GM23248 (cell line): ENCODE data around the gene ABCE1. TPM values are rescaled to one million over a fixed set of nuclear protein-coding genes. Genes with fewer than 3 reads are reported as not detected.
A peak's percentile ranks its signal among the peaks of the same experiment; 100 is the strongest.

Source experiments
- DNase-seq: peaks from one replicate; pipeline ENCODE4 v3.0.0-alpha.2; 2015
- H2AFZ ChIP-seq: fragments of 200-600 bp; sonication (generic); 2 replicates; pipeline ENCODE4 v1.6.1; 2016; ENCODE audit warnings: antibody characterized with exemption
- H3F3A ChIP-seq: fragments of 200-600 bp; sonication (generic); 2 replicates; pipeline ENCODE4 v1.6.1; 2016; ENCODE audit warnings: mild to moderate bottlenecking, antibody characterized with exemption, mixed run types; ENCODE audit not compliant: insufficient read depth
- H3K27ac ChIP-seq: fragments of 200-600 bp; sonication (generic); 2 replicates; pipeline ENCODE4 v1.5.1; 2016; ENCODE audit warnings: mild to moderate bottlenecking
- H3K27me3 ChIP-seq: fragments of 200-600 bp; sonication (generic); replicated peaks from 2 replicates; pipeline ENCODE4 v1.6.1; 2016; ENCODE audit warnings: mild to moderate bottlenecking; ENCODE audit not compliant: insufficient read depth
- H3K36me3 ChIP-seq: fragments of 200-600 bp; sonication (generic); 2 replicates; pipeline ENCODE4 v1.6.1; 2016; ENCODE audit warnings: low read depth, mild to moderate bottlenecking
- H3K4me1 ChIP-seq: fragments of 200-600 bp; sonication (generic); 2 replicates; pipeline ENCODE4 v1.6.1; 2016; ENCODE audit warnings: mild to moderate bottlenecking; ENCODE audit not compliant: insufficient read depth
- H3K4me2 ChIP-seq: fragments of 200-600 bp; sonication (generic); one replicate; pipeline ENCODE4 v1.6.1; 2016; ENCODE audit warnings: mild to moderate bottlenecking; ENCODE audit not compliant: unreplicated experiment
- H3K4me3 ChIP-seq: fragments of 200-600 bp; sonication (generic); 2 replicates; pipeline ENCODE4 v1.5.1; 2016; ENCODE audit warnings: mild to moderate bottlenecking
- H3K79me2 ChIP-seq: fragments of 200-600 bp; sonication (generic); 2 replicates; pipeline ENCODE4 v1.6.1; 2016; ENCODE audit warnings: mild to moderate bottlenecking; ENCODE audit not compliant: insufficient read depth
- H3K9ac ChIP-seq: fragments of 200-600 bp; sonication (generic); 2 replicates; pipeline ENCODE4 v1.6.1; 2016; ENCODE audit warnings: mild to moderate bottlenecking
- H3K9me2 ChIP-seq: fragments of 200-600 bp; sonication (generic); 2 replicates; pipeline ENCODE4 v1.6.1; 2016; ENCODE audit warnings: mixed run types, mild to moderate bottlenecking, moderate library complexity; ENCODE audit not compliant: insufficient read depth
- H3K9me3 ChIP-seq: fragments of 200-600 bp; sonication (generic); one replicate; pipeline ENCODE4 v1.6.1; 2017; ENCODE audit warnings: low read depth
- H4K20me1 ChIP-seq: fragments of 200-600 bp; sonication (generic); 2 replicates; pipeline ENCODE4 v1.6.0; 2016; ENCODE audit not compliant: insufficient read depth
- EZH2 ChIP-seq: fragments of 200-600 bp; sonication (generic); IDR thresholded peaks from 2 replicates; pipeline ENCODE4 v1.6.1; 2018; ENCODE audit warnings: antibody characterized with exemption, mild to moderate bottlenecking; ENCODE audit not compliant: insufficient read depth, poor library complexity, severe bottlenecking
- EZH2phosphoT487 ChIP-seq: fragments of 200-600 bp; sonication (generic); IDR thresholded peaks from 2 replicates; pipeline ENCODE4 v1.6.1; 2018; ENCODE audit warnings: antibody characterized with exemption, moderate library complexity, mild to moderate bottlenecking, low read depth; ENCODE audit not compliant: insufficient read depth
- WGBS, 2 experiments: methylation state at CpG; one replicate each; pipeline ENCODE4 v1.1.6; 2015 to 2017; ENCODE audit warnings: low lambda C conversion rate in 2 of 2, low coverage in 1 of 2; ENCODE audit errors: missing lambda C conversion rate in 2 of 2; 5-methylcytosine and 5-hydroxymethylcytosine counted together
- in situ Hi-C: fragments of 300-500 bp; cut with MboI; formaldehyde crosslinking; loops from 2 replicates; pipeline ENCODE4 v1.15.0; 2020
- polyA plus RNA-seq: library from polyadenylated mRNA; unstranded; fragments of >200 nt; fragmentation: Nextera tagmentation; extraction: Ambion mirVana; gene quantifications from 2 replicates; pipeline ENCODE4 v1.2.1, GENCODE V29; 2016
- total RNA-seq: library from RNA; depleted of rRNA; stranded (reverse); fragments of >200 nt; shearing (Covaris generic); gene quantifications from 2 replicates; pipeline ENCODE4 v1.2.3, GENCODE V29; 2014; rRNA removed

The ABCE1 gene
- total RNA-seq, result 91.4 and 130 TPM in 2 replicates
- 65.3 and 65.5 TPM in 2 replicates for polyA plus RNA-seq

GRCh38 chr4:145097821-145098674 lies at the start of gene ABCE1, which contains the start of gene ANAPC10:
Gene ABCE1 (plus strand): TSS chr4:145098311. CDS start chr4:145104413, 6,102 bp downstream.
Gene ANAPC10 (minus strand): TSS chr4:145098196. CDS start chr4:145096099, 2,097 bp downstream.
- Histone ChIP-seq H3F3A (peaks cover 20% of the 10 kb centered on the region), H3K79me2 (peaks cover 92% of the 10 kb centered on the region), H3K9ac (peak within 1 kb of the TSS; percentile 92), H3K9me2 (no peaks in the 10 kb centered on the region), H3K27me3 (no peaks in the 10 kb centered on the region), H3K9me3 (no peaks in the 10 kb centered on the region), H3K4me2 (peak within 1 kb of the TSS; percentile 100), H4K20me1 (no peaks in the 10 kb centered on the region), H3K4me3 (peak within 1 kb of the TSS; percentile 79), H3K36me3 (peaks cover 19% of the 10 kb centered on the region), H2AFZ (peak within 1 kb of the TSS; percentile 91), H3K27ac (peak within 1 kb of the TSS; percentile 92), H3K4me1 (peaks cover 28% of the 10 kb centered on the region)
- DNase-seq, result peak; percentile 100
- in situ Hi-C loops, result no loop called here
- TF ChIP-seq EZH2phosphoT487, result no peak
- no peak for TF ChIP-seq EZH2
- 1% methylated on average over 64 to 67 of the region's 67 CpGs for WGBS, 2 experiments

DNA sequence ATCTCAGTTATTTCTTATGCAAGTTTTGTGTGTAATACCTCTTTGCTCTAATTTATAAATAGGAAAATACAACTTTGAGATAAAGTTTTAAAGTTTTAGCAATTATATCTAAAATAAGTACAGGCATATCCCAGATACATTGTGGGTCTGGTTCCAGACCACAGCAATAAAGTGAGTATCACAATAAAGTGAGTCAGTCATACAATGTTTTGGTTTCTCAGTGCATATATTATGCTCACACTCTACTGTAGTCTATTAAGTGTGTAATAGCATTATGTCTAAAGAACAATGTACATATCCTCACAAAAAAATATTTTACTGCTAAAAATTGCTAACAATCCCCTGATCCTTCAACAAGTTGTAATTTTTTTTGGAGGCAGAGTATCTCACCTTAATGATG lies 49.3 kb upstream of the ABCE1 start:
- Histone ChIP-seq H2AFZ (no peak overlapping the region), H3K27me3 (no peaks in the 10 kb centered on the region), H3K4me2 (no peak overlapping the region), H3K9me3 (no peaks in the 10 kb centered on the region), H3K9me2 (no peaks in the 10 kb centered on the region), H3K79me2 (peaks cover 9% of the 10 kb centered on the region), H3K4me3 (no peak overlapping the region), H4K20me1 (no peaks in the 10 kb centered on the region), H3F3A (no peaks in the 10 kb centered on the region), H3K4me1 (peaks cover 21% of the 10 kb centered on the region), H3K27ac (no peak overlapping the region), H3K9ac (no peak overlapping the region), H3K36me3 (no peaks in the 10 kb centered on the region)
- DNase-seq, result peak; percentile 5
- TF ChIP-seq EZH2phosphoT487 (no peak), EZH2 (no peak)
- in situ Hi-C loops, result no loop called here

DNA sequence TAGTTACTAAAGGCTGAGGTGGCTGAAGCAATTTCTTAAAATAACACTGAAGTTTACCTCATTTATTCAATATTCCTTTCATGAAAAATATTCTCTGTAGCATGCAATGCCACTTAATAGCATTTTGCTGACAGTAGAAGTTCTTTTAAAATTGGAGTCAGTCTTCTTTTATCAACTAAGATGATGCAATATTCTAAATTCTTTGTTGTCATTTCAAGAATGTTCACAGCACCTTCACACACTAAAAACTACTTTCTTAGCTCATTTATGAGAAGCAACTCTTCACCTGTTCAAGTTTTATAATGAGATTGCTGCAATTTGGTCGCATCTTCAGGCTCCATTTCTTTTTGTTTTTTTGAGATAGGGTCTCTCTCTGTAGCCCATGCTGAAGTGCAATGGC lies 48.9 kb upstream of the ABCE1 start:
- in situ Hi-C loops, result no loop called here
- no peak overlapping the region for H3K4me3 ChIP-seq
- H3K4me1 ChIP-seq, result peaks cover 16% of the 10 kb centered on the region
- 97 to 100% methylated on average over 1 of the region's 1 CpG for WGBS, 2 experiments
- no peaks in the 10 kb centered on the region for H3K36me3 ChIP-seq
- H3F3A ChIP-seq, result no peaks in the 10 kb centered on the region
- no peak for TF ChIP-seq EZH2phosphoT487
- TF ChIP-seq EZH2, result no peak
- no peaks in the 10 kb centered on the region for H3K9me2 ChIP-seq
- no peaks in the 10 kb centered on the region for H4K20me1 ChIP-seq
- H3K9me3 ChIP-seq, result no peaks in the 10 kb centered on the region
- H3K9ac ChIP-seq, result no peak overlapping the region
- H3K27me3 ChIP-seq, result no peaks in the 10 kb centered on the region
- no peak overlapping the region for H3K27ac ChIP-seq
- H3K4me2 ChIP-seq, result no peak overlapping the region
- H3K79me2 ChIP-seq, result peaks cover 9% of the 10 kb centered on the region
- no peak overlapping the region for H2AFZ ChIP-seq
- DNase-seq, result no peak

DNA sequence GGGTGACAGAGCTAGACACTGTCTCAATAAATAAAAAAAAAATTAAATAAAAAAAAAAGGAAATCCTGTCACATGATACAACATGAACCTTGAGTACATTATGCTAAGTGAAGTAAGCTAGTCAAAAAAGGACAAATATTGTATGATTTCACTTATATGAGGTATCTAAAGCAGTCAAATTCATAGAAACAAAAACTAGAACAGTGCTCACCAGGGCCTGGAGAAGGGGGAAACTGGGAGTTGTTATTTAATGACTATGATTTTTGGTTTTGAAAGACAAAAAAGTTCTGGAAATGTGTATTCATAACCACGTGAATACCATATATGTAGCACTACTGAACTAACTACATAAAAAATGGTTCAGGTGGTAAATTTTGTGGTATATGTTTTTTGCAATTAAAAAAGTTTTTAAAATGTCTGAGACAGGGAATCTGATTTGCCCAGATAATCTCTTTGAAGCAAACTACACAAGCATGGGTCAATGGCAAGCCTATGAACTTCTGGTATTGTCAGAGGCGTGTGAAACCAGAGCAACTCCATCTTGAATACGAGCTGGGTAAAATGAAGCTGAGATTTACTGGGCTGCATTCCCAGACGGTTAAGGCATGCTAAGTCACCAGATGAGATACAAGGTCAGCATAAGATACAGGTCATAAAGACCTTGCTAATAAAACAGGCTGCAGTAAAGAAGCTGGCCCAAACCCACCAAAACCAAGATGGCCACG lies 42.4 kb upstream of the ABCE1 start:
- H2AFZ ChIP-seq, result no peak overlapping the region
- in situ Hi-C loops, result loop anchor here (25.0 kb wide), 1 partner anchor 868 kb away; no protein-coding TSS in a partner anchor
- no peak for DNase-seq

More for the DNA sequence above, 42.4 kb upstream of the ABCE1 start:
- Histone ChIP-seq H3K79me2 (0 out of 2 replicates have a peak, but pooled peaks cover 3% of the 10 kb centered on the region), H3K4me2 (no peak overlapping the region), H3K9ac (no peak overlapping the region), H3F3A (no peaks in the 10 kb centered on the region), H3K9me2 (no peaks in the 10 kb centered on the region), H3K4me1 (no peaks in the 10 kb centered on the region), H4K20me1 (no peaks in the 10 kb centered on the region), H3K36me3 (no peaks in the 10 kb centered on the region), H3K9me3 (no peaks in the 10 kb centered on the region), H3K27ac (no peak overlapping the region), H3K4me3 (no peak overlapping the region), H3K27me3 (no peaks in the 10 kb centered on the region)
- 97% methylated on average over 5 of the region's 5 CpGs for WGBS, 2 experiments
- TF ChIP-seq EZH2phosphoT487, result no peak
- TF ChIP-seq EZH2, result no peak
